Activated CD4-positive, alpha-beta T cell treated with anti-CD3 and anti-CD28 coated beads for 1 hour (primary cell): ENCODE measurements around the gene ELN.
"Not testable (repeated sequence)": the region's sequence is repeated elsewhere in the genome, so short reads cannot be mapped to it uniquely, and the experiment has no call there.

ENCODE experiments used
- DNase-seq: peaks from one replicate; pipeline ENCODE4 v3.0.0-alpha.2; 2020

Gene ELN

GRCh38 chr7:74002474-74003017 lies 25.4 kb upstream of the ELN start:
- DNase-seq, result no peak

GRCh38 chr7:74003621-74004020 lies 24.4 kb upstream of the ELN start:
- no peak for DNase-seq

GRCh38 chr7:74006032-74006431 lies 21.9 kb upstream of the ELN start:
- no peak for DNase-seq

GRCh38 chr7:74006451-74007241 lies 21.3 kb upstream of the ELN start:
- no peak for DNase-seq

- DNase-seq, result no peak
These were observed 20.8 kb upstream of the ELN start for GRCh38 chr7:74007242-74007567.

GRCh38 chr7:74008687-74009086 lies 19.3 kb upstream of the ELN start:
- DNase-seq, result no peak

GRCh38 chr7:74009719-74010118 lies 18.3 kb upstream of the ELN start:
- DNase-seq, result no peak

GRCh38 chr7:74010407-74010806 lies 17.6 kb upstream of the ELN start:
- no peak for DNase-seq

GRCh38 chr7:74011421-74011820 lies 16.6 kb upstream of the ELN start:
- DNase-seq, result not testable (repeated sequence)

- no peak for DNase-seq
These were observed 15.1 kb upstream of the ELN start for GRCh38 chr7:74012842-74013249.

- no peak for DNase-seq
These were observed 14.3 kb upstream of the ELN start for GRCh38 chr7:74013539-74014272.

- no peak for DNase-seq
These were observed 13.0 kb upstream of the ELN start for GRCh38 chr7:74014931-74015330.

- no peak for DNase-seq
These were observed 12.3 kb upstream of the ELN start for GRCh38 chr7:74015670-74016069.

- no peak for DNase-seq
These were observed 10.8 kb upstream of the ELN start for GRCh38 chr7:74017125-74017524.

GRCh38 chr7:74018246-74018895 lies 9.6 kb upstream of the ELN start:
- no peak for DNase-seq

- DNase-seq, result no peak
These were observed 8.8 kb upstream of the ELN start for GRCh38 chr7:74019149-74019548.

- DNase-seq, result no peak
These were observed 7.6 kb upstream of the ELN start for GRCh38 chr7:74020390-74020789.

- no peak for DNase-seq
These were observed 6.2 kb upstream of the ELN start for GRCh38 chr7:74021546-74022320.

GRCh38 chr7:74022507-74022906 lies 5.5 kb upstream of the ELN start:
- DNase-seq, result no peak

GRCh38 chr7:74023092-74023536 lies 4.9 kb upstream of the ELN start:
- no peak for DNase-seq

GRCh38 chr7:74023786-74024185 lies 4.2 kb upstream of the ELN start:
- DNase-seq, result no peak

- DNase-seq, result no peak
These were observed 2.8 kb upstream of the ELN start for GRCh38 chr7:74025146-74025545.

- DNase-seq, result no peak
These were observed 2.2 kb upstream of the ELN start for GRCh38 chr7:74025730-74026129.
